Measurements from ENCODE around the gene SLC12A7.
"Not testable (repeated sequence)": the region's sequence is repeated elsewhere in the genome, so short reads cannot be mapped to it uniquely, and the experiment has no call there.

The SLC12A7 gene

DNA sequence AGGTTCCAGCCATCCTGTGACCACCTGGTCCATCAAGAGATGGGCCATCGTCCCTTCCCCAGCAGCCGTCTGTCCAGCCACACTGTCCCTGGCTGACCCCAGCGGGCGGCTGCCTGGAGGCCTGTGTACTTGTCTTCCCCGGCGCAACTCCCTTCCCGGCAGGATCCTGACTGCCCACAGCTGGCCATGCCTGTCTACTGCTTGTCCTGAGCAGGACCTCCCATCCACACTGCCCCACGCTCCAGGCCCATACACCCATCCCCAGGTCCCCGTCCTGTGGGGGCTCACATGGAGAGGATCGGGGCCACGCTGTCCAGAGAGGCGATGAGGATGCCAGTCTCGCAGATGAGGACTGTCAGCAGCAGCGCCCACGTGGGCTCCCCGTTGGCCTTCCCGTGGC is 35.5 kb downstream of the SLC12A7 start:
- DNase-seq = no peak

DNA sequence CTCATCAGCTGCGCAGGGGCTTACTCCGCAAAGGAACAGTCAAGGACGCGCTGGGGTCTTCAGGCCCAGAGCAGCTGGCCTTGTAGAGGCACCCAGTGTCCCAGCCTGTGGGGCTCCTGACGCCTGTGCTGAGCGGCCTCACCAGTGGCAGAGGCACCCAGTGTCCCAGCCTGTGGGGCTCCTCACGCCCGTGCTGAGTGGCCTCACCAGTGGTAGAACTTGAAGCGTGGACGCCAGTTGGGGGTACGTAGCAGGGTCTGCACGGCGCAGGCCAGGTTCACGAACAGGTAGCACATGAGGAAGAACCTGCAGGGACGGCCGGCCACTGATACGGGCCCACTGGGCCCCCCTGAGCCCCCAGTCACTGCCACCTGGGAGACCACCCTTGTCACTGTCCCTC is 35.9 kb downstream of the SLC12A7 start:
- DNase-seq = no peak

DNA sequence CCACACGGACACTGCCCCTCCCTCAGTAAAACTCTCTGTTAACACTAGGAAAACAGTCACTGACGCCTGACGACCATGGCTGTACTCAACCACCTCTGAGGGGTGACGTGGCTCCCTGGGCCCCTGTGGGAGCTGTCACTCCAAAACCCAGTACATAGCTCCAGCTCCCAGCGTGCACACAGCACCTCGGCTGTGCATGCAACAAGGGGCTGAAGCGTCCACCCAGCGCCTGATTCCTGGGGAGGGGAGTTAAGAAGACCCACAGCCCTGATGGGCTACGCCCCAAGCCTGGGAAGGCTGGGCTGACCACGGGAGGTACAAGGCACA is 36.3 kb downstream of the SLC12A7 start:
- DNase-seq = no peak

DNA sequence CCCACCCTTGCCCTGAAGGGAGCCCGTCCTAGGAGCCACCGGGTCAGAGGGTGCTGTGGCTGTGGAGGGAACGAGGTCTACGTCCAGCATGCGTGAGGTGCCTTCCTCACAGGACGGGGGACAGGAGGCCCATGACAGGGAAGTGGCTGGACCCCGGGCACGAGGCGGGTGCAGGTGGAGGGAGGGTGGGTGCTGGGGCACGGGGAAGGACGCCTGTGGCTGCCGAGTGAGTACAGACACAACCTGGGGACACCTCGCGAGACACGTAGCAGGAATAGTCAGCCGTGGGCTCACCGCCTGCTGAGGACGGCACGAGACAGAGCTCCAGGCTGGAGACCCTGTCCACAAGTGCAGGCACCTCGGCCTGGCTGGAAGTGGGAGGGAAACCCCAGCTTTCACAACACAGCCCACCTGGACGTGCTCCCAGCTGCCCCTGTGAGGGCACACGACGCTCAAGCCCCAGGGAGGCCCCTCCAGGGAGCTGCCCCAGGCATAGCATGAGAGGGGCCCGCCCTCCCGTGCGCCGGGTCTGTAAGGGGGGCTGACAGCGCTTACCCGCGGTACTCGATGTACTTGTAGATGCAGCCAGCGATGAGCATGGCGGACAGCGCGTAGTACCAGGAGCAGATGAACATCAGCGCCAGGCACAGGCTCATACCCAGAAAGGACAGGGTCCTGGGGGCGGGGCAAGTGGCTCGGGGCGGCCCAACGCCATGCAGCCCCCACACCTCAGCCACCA is 36.9 kb downstream of the SLC12A7 start:
- DNase-seq = no peak

DNA sequence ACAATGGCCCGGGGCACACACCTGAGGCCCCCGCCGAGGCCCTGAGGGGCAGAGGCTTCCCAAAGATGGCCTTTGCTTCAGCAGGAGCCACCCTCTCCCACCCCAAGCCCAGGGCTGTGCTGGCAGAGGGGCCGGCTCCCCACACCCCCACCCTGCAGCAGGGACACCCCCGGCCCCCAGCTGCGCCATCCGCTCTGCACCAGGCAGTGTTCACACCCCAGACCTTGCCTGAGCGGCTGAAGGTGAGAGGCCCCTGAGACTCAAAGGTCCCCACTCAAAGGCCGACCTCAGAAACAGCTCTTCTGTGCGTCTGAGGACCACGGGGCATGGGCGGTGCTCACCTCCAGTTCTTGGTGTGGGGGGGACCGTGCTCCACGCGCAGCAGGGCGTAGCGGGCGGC is 37.6 kb downstream of the SLC12A7 start:
- DNase-seq = no peak

DNA sequence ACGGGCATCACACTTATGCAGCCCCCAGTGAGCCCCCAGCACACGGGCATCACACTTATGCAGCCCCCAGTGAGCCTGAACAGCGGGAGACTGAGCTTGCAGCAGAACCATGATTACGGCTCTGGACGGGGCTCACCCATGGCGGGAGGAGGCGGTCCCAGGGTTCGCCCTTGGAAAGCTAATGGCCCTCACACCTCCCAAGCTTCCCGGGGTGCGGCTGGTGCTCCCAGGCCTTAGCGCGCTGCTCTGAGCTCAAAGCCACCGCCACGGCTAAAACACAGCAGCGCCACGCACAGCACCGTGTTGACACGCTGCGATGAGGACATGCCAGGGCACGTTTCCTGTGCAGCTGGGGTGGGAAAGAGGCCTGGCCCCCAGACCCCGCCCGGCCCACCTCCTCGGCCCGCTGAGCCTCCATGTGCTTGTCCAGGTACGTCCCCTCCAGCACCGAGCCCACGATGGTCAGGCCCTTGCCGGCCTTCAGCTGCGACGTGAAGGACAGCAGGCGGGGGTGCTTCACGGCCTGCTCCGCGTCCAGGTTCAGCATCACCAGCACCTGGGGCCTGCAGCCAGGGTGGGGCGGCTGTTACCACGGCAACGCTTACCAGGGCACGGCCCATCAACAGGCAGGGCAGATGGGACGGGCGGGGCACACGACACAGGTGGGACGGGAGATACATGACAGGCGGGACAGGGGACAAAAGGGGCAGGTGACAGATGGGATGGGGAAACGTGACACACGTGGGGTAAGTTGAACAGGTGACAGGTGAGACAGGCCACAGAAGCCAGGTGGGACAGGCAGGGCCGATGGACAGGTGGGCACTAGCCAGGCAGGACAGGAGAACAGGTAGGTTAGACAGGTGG is 38.4 kb downstream of the SLC12A7 start:
- no peak for DNase-seq

DNA sequence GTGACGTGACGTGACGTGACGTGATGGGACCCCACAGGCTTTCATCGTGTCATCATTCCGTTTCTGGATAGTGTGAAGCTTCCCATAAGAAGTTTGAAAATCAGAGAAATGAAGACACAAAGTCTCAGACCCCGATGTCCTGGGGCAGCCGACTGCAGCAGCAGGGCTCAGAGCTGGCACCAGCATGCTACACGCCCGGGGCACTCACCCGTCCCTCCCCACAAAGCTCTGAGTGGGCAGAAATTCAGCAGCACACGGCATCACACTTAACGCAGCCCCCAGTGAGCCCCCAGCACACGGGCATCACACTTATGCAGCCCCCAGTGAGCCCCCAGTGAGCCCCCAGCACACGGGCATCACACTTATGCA is 42.2 kb downstream of the SLC12A7 start:
- no peak for DNase-seq

DNA sequence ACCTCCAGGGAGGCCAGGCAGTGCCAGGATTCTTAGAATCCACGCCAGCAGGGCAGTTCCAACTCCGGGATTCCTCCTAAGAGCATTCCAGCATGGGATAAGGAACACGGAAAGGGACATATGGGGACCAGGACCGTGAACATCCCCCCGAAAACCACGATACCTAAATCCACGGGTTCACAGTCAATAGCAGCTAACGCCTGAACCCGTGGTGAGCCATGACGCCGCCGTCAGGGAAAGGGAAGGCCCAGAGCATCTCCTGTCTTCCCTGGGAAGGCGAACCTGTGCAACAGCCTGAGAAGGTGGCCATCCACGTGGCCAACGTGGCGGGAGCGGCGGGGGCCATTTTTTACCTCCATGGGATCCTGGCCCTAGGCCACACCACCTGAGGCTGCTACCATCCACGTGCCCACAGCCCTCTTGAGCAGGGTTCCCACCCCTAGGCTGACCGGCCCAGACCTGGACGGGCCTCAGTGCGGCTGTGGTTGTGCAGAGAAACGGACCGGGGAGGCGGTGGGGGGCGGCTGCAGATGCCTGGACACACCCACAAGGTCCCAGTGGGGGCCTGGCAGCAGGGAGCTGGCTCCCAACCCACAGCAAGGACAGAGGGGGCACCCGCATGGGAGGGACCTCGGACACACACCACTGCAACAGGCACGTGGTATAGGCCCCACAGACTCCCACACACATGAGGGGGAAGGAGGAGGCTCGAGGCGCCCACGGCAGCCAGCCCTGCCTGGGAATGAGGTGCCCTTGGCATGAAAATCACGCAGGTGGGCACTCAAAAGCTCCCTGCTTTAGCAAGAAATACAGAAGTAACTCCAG is 42.8 kb downstream of the SLC12A7 start:
- DNase-seq = no peak

DNA sequence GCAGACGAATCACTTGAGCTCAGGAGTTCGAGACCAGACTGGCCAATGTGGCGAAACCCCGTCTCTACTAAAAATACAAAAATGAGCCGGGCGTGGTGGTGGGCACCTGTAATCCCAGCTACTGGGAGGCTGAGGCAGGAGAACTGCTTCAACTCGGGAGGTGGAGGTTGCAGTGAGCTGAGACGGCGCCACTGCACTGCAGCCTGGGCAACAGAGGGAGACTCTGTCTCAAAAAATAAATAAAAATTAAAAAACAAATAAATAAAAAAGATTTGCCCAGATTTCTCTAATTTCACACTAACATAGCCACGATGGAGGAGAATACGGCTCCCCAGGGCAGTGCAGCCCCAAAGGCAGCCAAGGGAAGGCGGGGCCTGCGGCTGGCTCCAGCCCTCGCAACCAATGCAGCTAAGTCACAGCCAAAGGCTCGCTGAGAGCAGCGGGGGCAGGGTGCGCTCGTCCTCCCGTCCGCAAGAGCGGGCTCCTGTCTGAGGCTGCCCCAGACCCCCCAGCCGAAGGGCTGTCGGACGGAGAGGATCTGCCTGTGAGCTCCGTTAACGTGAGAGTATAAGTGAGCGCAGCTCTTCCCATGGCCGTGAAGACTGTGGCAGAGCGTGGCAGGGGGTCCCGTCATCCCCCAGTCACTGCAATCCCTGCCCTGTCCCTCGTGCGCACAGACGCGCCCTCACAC is 43.5 kb downstream of the SLC12A7 start:
- no peak for DNase-seq

DNA sequence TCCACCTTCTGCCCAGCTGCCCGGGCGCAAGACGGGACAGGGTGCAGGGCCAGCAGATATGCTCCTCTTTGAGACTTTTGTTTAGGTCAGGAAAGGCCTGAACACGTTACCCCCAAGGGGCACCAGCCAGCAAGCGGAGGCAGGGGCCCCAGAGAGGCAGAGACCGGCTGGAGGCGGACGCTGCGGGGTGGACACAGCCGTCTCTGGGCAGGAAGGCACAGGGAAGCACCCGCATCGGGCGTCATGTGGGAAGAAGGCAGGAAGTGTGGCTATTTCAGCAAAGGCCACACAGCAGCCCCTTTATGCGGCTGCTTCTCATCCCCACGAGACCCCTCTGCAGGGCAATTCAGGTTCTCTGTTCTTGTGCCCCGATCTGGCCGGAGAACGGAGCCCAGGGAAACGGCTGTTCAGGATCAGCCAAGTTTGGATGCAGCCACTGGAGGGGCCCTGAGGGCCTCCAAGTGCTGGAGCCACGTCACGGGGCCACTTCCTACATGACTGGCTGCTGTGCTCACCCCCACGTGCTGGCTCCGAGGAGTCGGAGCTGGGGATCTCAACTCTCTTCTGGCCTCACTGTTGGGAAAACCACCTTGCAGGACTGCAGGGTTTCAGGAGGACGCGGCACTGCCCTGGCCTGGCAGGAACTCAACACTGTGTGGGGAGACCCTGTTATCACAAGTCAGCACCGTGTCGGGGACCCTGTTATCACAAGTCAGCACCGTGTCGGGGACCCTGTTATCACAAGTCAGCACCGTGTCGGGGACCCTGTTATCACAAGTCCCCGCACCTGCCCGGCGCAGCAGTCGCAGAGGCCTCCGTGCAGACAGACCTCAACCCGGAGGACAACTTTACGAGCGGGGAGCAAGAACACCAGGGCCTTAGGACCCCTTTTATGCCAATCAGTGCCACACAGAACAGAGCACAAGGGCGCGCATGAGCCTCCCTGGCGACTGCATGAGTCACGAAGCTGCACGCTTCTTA is 44.4 kb downstream of the SLC12A7 start:
- no peak for DNase-seq

DNA sequence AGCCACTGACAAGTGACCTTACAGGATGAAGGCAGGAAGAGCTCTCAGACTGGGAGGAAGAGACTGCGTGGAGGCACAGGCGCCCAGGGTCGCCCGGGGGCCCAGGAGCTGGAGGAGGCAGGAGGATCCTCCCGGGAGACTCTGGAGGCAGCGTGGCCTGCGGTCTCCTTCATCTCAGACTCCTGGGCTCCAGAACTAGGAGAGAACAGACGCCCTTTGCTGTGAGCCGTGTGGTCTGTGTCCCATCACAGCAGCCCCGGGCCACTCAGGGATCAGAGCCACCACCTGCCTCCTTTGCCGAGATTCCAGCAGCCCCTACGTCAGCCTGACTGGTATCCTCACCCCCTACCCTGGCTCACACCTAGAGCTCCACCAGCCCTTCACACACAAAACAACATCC is 45.2 kb downstream of the SLC12A7 start:
- DNase-seq = no peak

DNA sequence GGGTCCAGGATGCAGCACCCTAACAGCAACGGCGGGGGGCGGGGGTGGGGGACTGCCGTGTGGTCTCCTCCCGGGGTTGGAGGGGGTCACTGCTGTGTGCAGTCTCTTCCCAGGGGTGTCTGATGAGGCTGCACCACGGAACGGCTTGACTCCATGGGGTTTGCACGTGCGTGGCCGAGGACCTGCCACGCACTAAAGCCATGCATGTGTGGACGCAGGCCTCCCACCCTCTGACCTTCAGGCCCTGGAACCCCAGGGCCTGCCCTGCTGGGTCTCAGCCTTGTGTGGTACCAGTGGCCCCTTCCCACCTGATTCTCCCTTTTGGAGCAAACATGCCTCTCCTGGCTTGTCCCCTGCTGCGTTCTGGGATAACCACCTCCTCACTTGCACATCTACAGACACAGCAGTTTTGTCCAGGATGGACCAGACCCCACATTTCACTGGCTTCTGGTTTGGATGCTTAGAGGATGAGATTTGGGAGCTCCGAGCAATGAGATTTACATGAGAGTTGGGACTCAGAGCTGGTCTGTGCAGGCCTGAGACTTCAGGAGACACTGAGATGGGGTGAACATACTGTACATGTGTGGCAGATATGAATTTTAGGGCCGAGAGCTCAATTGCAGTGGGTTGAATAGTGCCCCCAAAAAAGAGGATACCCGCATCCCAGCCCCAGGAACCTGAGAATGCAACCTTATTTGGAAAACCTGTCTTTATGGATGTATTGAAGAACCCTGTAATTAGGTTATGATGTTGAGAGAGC is 45.8 kb downstream of the SLC12A7 start:
- no peak for DNase-seq

DNA sequence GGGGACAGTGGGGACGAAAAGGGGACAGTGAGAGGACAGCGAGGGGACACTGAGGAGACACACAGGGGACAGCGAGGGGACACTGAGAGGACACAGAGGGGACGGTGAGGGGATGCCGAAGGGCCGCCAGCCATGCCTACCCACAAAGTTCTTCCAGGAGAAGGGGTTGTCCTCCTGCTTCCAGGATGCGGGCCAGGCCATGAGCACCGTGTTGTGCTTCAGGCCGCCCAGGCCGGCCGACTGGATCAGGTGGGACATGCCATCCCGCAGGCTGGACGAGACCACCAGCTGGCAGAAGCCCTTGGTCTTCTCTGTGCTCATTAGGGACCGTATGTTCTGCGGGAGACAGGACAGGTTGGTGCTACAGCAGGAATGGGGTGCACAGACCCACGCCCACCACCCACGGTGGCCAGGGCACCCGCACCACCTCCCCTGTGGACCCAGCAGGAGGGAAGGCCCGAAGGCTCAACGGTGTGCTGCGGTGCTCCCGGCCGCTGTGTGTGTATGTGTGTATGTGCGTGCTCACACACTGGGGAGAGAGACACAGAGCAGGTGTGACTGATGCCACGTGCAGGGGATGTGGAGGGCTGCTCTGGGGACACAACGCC is 46.6 kb downstream of the SLC12A7 start:
- no peak for DNase-seq

DNA sequence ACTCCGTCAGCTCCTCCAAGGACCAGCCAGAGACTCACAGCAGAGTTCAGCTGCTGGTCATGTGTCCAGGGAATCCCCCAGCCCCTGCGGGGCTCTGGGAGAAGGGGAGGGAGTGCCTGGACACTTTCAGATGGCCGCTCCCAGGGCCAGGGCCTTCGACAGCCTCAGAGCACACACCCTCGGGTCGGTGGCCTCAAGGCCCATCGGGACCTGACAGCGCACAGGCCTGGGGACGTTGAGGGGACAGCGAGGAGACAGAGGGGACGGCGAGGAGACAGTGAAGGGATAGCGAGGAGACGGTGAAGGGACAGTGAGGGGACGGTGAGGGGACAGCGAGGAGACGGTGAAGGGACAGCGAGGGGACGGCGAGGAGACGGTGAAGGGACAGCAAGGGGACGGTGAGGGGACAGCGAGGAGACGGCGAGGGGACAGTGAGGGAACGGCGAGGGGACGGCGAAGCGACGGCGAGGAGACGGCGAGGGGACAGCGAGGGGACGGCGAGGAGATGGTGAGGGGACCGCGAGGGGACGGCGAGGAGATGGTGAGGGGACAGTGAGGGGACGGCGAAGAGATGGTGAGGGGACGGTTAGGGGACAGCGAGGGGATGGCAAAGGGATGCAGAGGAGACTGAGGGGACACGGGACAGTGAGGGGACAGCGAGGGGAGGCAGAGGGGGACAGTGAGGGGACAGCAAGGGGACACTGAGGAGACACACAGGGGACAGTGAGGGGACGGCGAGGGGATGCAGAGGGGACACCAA is 47.3 kb downstream of the SLC12A7 start:
- DNase-seq = no peak

DNA sequence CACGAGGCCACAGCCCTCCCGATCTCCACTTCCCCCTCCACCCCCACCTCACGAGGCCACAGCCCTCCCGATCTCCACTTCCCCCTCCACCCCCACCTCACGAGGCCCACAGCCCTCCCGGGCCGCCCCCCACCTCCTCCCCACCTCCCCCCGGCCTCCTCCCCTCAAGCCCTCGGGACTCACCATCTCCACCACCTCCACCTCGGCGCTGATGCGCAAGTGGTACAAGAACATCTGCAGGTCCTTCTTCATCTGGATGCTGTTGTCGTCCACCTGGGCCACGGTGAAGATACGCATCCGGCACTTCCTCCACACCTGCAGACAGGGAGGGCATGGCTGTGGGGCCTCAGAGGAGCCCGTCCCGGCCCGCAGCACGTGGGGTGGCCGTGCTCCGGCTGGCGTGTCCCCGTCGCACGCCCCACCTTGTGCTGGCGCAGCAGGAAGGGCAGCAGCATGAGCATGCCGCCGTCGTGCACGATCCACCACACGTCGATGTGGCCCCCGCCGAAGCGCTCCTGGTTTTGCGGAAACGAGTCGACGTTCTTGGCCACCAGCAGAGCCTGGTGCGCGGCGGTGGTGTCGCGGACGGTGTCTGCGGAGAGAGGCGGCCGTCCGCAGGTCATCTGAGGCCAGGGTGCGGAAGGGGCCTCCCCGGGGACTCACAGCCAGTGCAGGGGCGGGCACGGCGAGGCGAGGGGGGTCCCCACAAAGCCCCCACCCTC is 48.0 kb downstream of the SLC12A7 start:
- no peak for DNase-seq

DNA sequence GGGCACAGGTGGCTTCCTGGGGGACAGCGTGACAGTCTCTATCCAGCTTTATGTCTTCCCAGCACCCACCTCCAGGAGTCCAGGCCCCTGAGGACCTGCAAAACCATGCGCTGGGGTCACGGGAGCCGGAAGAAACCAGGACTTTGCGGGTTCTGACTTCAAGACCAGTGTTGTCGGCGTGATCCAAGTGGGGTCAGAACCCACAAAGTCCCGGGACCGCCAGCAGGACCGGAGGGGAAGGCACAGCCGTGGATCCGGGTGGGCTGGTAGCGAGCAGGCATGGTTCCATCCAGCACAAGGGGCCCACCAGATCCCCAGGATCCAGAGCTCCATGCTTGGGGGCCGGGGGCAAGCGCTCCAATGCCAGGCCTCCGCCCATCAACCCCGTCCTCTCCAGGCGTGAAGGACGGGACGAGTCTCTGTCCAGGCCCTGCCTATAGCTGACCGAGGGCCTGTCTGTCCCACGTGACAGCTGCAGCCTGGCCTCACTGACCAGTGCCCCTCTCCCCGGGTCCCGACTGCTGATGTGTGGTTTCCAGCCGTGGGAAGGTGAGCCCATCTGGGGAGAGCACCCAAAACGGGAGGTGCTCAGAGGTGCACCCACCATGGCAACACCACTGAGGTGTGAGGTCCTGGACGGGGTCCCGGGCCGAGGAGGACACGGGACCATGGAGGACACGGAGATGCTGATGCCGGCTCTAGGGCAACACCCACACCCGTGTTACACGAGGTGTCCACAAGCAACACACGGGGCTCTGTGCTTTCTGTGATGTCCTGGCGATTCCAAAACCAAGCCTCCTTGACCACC is 48.9 kb downstream of the SLC12A7 start:
- DNase-seq = no peak

DNA sequence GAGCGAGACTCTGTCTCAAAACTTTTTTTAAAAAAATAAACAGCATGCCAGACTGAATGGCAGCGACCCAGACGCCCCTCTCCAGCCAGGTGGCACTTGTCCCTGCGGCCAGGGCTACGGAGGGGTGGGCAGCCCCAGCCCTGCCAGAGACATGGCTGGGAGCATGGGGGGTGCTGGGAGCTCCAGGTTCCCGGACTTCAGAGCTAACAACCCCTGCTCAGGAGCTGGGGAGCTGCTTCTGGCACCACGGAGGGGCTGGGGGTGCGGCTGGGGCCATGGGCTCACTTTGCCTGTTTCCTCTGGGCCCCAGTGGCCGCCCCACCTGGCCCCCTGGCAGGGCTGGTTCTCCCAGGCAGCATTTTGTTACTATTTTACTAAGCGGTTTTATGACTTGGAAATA is 49.9 kb downstream of the SLC12A7 start:
- DNase-seq = no peak

DNA sequence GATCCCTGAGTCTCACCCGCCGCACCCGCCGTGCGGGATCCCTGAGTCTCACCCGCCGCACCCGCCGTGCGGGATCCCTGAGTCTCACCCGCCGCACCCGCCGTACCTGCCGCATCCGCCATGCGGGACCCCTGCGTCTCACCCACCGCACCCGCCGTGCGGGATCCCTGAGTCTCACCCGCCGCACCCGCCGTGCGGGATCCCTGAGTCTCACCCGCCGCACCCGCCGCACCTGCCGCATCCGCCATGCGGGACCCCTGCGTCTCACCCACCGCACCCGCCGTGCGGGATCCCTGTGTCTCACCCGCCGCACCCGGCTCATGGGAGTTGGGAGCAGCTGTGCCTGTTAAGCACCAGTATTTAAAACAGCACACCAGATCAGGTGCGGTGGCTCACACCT is 50.6 kb downstream of the SLC12A7 start:
- DNase-seq = not testable (repeated sequence)

Data from T-helper 1 cell (primary cell).